HG02642 (cell line): ENCODE results near the gene SP3.
"Not testable (repeated sequence)": the region's sequence is repeated elsewhere in the genome, so short reads cannot be mapped to it uniquely, and the experiment has no call there.

ENCODE experiments used
- ATAC-seq: cut with Tn5 transposase; IDR thresholded peaks from one replicate; pipeline ENCODE4 v1.9.1; 2021; ENCODE audit warnings: mild to moderate bottlenecking; ENCODE audit not compliant: unreplicated experiment, poor library complexity

The SP3 gene

GRCh38 chr2:173898996-173899395 is 66.2 kb downstream of the SP3 start:
- peak; percentile 23 for ATAC-seq

- peak; percentile 93 for ATAC-seq
Observed at GRCh38 chr2:173898178-173898668, 67.0 kb downstream of the SP3 start.

GRCh38 chr2:173896755-173897154 is 68.4 kb downstream of the SP3 start:
- ATAC-seq, result no peak

GRCh38 chr2:173892341-173892740 is 72.8 kb downstream of the SP3 start:
- ATAC-seq, result no peak

- ATAC-seq, result no peak
Observed at GRCh38 chr2:173891315-173892037, 73.7 kb downstream of the SP3 start.

- not testable (repeated sequence) for ATAC-seq
Observed at GRCh38 chr2:173889464-173889863, 75.7 kb downstream of the SP3 start.

GRCh38 chr2:173886613-173887012 is 78.6 kb downstream of the SP3 start:
- ATAC-seq, result no peak

GRCh38 chr2:173884025-173884802 is 81.0 kb downstream of the SP3 start:
- no peak for ATAC-seq

- no peak for ATAC-seq
Observed at GRCh38 chr2:173881886-173882285, 83.3 kb downstream of the SP3 start.

- no peak for ATAC-seq
Observed at GRCh38 chr2:173881461-173881860, 83.7 kb downstream of the SP3 start.

- ATAC-seq, result no peak
Observed at GRCh38 chr2:173880561-173880960, 84.6 kb downstream of the SP3 start.

GRCh38 chr2:173876833-173877413 is 88.2 kb downstream of the SP3 start:
- no peak for ATAC-seq

- ATAC-seq, result peak; percentile 91
Observed at GRCh38 chr2:173874894-173875237, 90.3 kb downstream of the SP3 start.

- ATAC-seq, result peak; percentile 29
Observed at GRCh38 chr2:173874003-173874893, 90.9 kb downstream of the SP3 start.

GRCh38 chr2:173872714-173873113 is 92.5 kb downstream of the SP3 start:
- ATAC-seq, result no peak

GRCh38 chr2:173869244-173870229 is 95.6 kb downstream of the SP3 start:
- no peak for ATAC-seq

GRCh38 chr2:173868406-173868805 is 96.8 kb downstream of the SP3 start:
- no peak for ATAC-seq

- no peak for ATAC-seq
Observed at GRCh38 chr2:173866874-173867618, 98.1 kb downstream of the SP3 start.
